ENCODE results near the gene PCDH15.

GRCh38 chr10:54607983-54608382 is 193.0 kb downstream of the PCDH15 start:
- no peak for TF ChIP-seq CTCF (IDR thresholded peaks at IDR 0.05)
- no peak for TF ChIP-seq POLR2A (IDR thresholded peaks at IDR 0.05)
